ENCODE measurements around the gene FTO. TPM values are rescaled to one million over a fixed set of nuclear protein-coding genes. Genes with fewer than 3 reads are reported as not detected.

Gene FTO
- total and polyA plus RNA-seq, 2 of the 13 experiments (the other 11 are each of a cell fraction or from before 2014, with no cell fraction given), result 41.6 to 55.8 TPM

GRCh38 chr16:53741546-53741945 lies 37.6 kb downstream of the FTO start:
- H3K4me3 ChIP-seq (replicated peaks in 1 of 3; ENCODE audit: insufficient read depth in 1 of 3, low read depth in 2 of 3, low read length in 3 of 3), result no peak overlapping the region
- in situ Hi-C loops (cut with HindIII; ENCODE audit: extremely low pct_ligation_motif_present, low pct_unique_long_range_greater_than_20kb) (no loop called here), intact Hi-C loops (cut with micrococcal nuclease; ENCODE audit: unreplicated experiment) (no loop called here)
- H3K27me3 ChIP-seq (ENCODE audit: control insufficient read depth in 1 of 2, insufficient read depth in 2 of 2, low read length in 2 of 2), result no peaks in the 10 kb centered on the region
- H4K20me1 ChIP-seq (ENCODE audit: insufficient read depth, low read length), result no peaks in the 10 kb centered on the region
- no peak for FAIRE-seq
- H3K27ac ChIP-seq (ENCODE audit: extremely low read length, insufficient read depth, low read length), result peak overlapping the region; percentile 2
- H3K9me3 ChIP-seq (ENCODE audit: low read length), result no peaks in the 10 kb centered on the region
- H3K79me2 ChIP-seq (ENCODE audit: insufficient read depth, low read length), result peaks cover 22% of the 10 kb centered on the region
- no peak overlapping the region for H2AFZ ChIP-seq (ENCODE audit: low read length)
- BruUV-seq (replicated peaks), result no TSS peak
- ChIA-PET POLR2A (no interaction called here), CTCF (ENCODE audit: low intra/inter-chr PET ratio, low total read pairs) (no interaction called here)
- no peaks in the 10 kb centered on the region for H3K36me3 ChIP-seq (replicated peaks in 1 of 2; ENCODE audit: control insufficient read depth in 1 of 2, insufficient read depth in 2 of 2, low read length in 2 of 2)
- no peak for DNase-seq (ENCODE audit: low spot score)
- H3K4me1 ChIP-seq (ENCODE audit: insufficient read depth, low read length), result peaks cover 48% of the 10 kb centered on the region
- WGBS (ENCODE audit: low lambda C conversion rate), result 84% methylated on average over 2 of the region's 2 CpGs
- no peak for TF ChIP-seq ZNF766 (CRISPR knock-in tag; IDR thresholded peaks at IDR 0.05; ENCODE audit: borderline replicate concordance)
- TF ChIP-seq KMT2B (CRISPR knock-in tag; IDR thresholded peaks at IDR 0.05), result no peak
- TF ChIP-seq RBM22 (optimal IDR thresholded peaks at IDR 0.05; ENCODE audit: low read length), result no peak
- no peak for TF ChIP-seq MXI1 (IDR thresholded peaks at IDR 0.05; ENCODE audit: borderline replicate concordance, low read depth, low read length)
- no peak for TF ChIP-seq ATAD3A (CRISPR knock-in tag; IDR thresholded peaks at IDR 0.05)
- no peak for TF ChIP-seq ZNF234 (CRISPR knock-in tag; conservative IDR thresholded peaks at IDR 0.05)
- no peak for TF ChIP-seq ZNF205 (CRISPR knock-in tag; IDR thresholded peaks at IDR 0.05)
- TF ChIP-seq ZNF124 (CRISPR knock-in tag; IDR thresholded peaks at IDR 0.05), result no peak
- TF ChIP-seq HMG20A (CRISPR knock-in tag; IDR thresholded peaks at IDR 0.05; ENCODE audit: borderline replicate concordance), result no peak
- no peak for TF ChIP-seq ZNF3 (CRISPR knock-in tag; IDR thresholded peaks at IDR 0.05)
- TF ChIP-seq AHDC1 (CRISPR knock-in tag; IDR thresholded peaks at IDR 0.05; ENCODE audit: borderline replicate concordance), result no peak
- TF ChIP-seq TAF15 (IDR thresholded peaks at IDR 0.05; ENCODE audit: low read depth, low read length, poor library complexity, severe bottlenecking), result no peak
- no peak for ATAC-seq
- H3K4me2 ChIP-seq (ENCODE audit: low read depth, low read length), result no peak overlapping the region
- H3K9ac ChIP-seq (ENCODE audit: insufficient read depth, low read depth, low read length), result no peak overlapping the region
